GM19438 (cell line): ENCODE results near the gene AGBL1.

ENCODE experiments used
- ATAC-seq: cut with Tn5 transposase; IDR thresholded peaks from one replicate; pipeline ENCODE4 v1.9.1; 2021; ENCODE audit warnings: low read depth; ENCODE audit not compliant: unreplicated experiment

Gene AGBL1

GRCh38 chr15:86162172-86162591 is 82.5 kb downstream of the AGBL1 start:
- ATAC-seq, result no peak

- no peak for ATAC-seq
These were observed 83.0 kb downstream of the AGBL1 start for GRCh38 chr15:86162641-86163040.

GRCh38 chr15:86163816-86164215 is 84.1 kb downstream of the AGBL1 start:
- no peak for ATAC-seq

- ATAC-seq, result no peak
These were observed 84.7 kb downstream of the AGBL1 start for GRCh38 chr15:86164232-86164898.

GRCh38 chr15:86165265-86166211 is 85.9 kb downstream of the AGBL1 start:
- no peak for ATAC-seq

- no peak for ATAC-seq
These were observed 88.2 kb downstream of the AGBL1 start for GRCh38 chr15:86167841-86168240.

- no peak for ATAC-seq
These were observed 99.2 kb downstream of the AGBL1 start for GRCh38 chr15:86178845-86179244.

GRCh38 chr15:86183596-86184491 is 104.2 kb downstream of the AGBL1 start:
- no peak for ATAC-seq

GRCh38 chr15:86193716-86194380 is 114.2 kb downstream of the AGBL1 start:
- ATAC-seq, result no peak

- ATAC-seq, result no peak
These were observed 118.1 kb downstream of the AGBL1 start for GRCh38 chr15:86197770-86198169.

GRCh38 chr15:86199467-86200145 is 119.9 kb downstream of the AGBL1 start:
- ATAC-seq, result no peak

- no peak for ATAC-seq
These were observed 121.8 kb downstream of the AGBL1 start for GRCh38 chr15:86201313-86202008.

GRCh38 chr15:86203462-86203861 is 123.8 kb downstream of the AGBL1 start:
- ATAC-seq, result no peak

GRCh38 chr15:86205096-86205495 is 125.4 kb downstream of the AGBL1 start:
- ATAC-seq, result no peak

- ATAC-seq, result no peak
These were observed 133.7 kb downstream of the AGBL1 start for GRCh38 chr15:86213420-86213819.

- no peak for ATAC-seq
These were observed 134.2 kb downstream of the AGBL1 start for GRCh38 chr15:86213888-86214287.

- no peak for ATAC-seq
These were observed 141.4 kb downstream of the AGBL1 start for GRCh38 chr15:86221119-86221518.

GRCh38 chr15:86229306-86229705 is 149.6 kb downstream of the AGBL1 start:
- ATAC-seq, result no peak

GRCh38 chr15:86229936-86230335 is 150.3 kb downstream of the AGBL1 start:
- no peak for ATAC-seq
